ENCODE data around the gene ITM2B. TPM values are rescaled to one million over a fixed set of nuclear protein-coding genes. Genes with fewer than 3 reads are reported as not detected.
"Not testable (repeated sequence)": the region's sequence is repeated elsewhere in the genome, so short reads cannot be mapped to it uniquely, and the experiment has no call there.

Gene ITM2B
- total RNA-seq, 1 experiment from 2014 or later, result 105 TPM

DNA sequence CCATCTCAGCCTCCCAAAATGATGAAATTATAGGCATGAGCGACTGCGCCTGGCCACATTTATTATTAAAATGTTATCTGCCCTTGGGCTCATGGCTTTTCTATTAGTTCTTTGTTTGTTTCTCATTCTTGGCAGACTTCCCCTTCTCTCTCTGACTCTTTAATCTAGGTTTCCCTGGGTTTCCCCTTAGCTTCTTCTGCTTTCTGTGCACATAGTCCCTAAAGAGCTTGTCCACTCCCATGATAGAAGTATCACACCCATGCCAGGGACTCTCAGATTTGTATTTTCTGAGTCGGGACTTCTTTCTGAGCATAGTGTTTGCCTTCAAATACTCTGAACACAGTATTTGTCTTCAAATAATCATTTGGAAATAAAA lies 38.6 kb upstream of the ITM2B start:
- CTCF ChIA-PET, result no interaction called here

DNA sequence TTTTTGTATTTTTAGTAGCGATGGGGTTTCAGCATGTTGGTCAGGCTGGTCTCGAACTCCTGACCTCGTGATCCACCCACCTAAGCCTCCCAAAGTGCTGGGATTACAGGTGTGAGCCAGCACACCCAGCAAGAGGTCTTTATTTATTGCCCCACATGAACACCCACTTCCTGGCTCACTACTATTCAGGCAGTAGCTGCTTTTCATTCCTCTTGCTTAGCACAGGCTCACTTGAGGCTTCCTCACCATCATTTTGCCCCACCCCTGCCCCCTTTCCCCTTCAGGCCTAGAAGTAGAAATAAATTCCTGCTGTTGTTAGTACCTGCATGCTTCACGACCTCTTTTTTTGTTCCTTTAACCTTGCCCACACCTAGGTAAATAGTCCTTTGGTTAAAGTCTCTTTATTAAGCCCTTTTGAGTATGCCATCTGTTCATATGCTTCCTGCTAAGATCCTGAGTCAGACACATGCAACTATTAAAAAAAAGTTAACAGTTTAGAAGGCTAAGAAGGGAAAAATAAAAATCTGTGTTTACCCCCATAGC lies 33.5 kb upstream of the ITM2B start:
- H2AFZ ChIP-seq (ENCODE audit: low read length), result no peak overlapping the region
- ATAC-seq, result no peak

More for the DNA sequence above, 38.6 kb upstream of the ITM2B start:
- no peaks in the 10 kb centered on the region for H3F3A ChIP-seq (ENCODE audit: low read length, unreplicated experiment)
- H3K27ac ChIP-seq (ENCODE audit: low read length), result no peak overlapping the region
- POLR2A ChIA-PET (ENCODE audit: unreplicated experiment), result no interaction called here
- ATAC-seq, result no peak
- H3K4me1 ChIP-seq (ENCODE audit: insufficient read depth, low read length), result no peaks in the 10 kb centered on the region
- no peaks in the 10 kb centered on the region for H3K9me3 ChIP-seq (ENCODE audit: low read length)
- no TSS peak for BruUV-seq (replicated peaks)
- H2AFZ ChIP-seq (ENCODE audit: low read length), result no peak overlapping the region
- H3K9me2 ChIP-seq (replicated peaks; ENCODE audit: low read length), result no peaks in the 10 kb centered on the region
- no peak overlapping the region for H3K9ac ChIP-seq (ENCODE audit: low read length)
- no peak overlapping the region for H3K4me3 ChIP-seq (ENCODE audit: low read length)
- peak; percentile 30 for DNase-seq
- H4K20me1 ChIP-seq (ENCODE audit: low read length), result no peaks in the 10 kb centered on the region
- H3K79me2 ChIP-seq (ENCODE audit: low read length), result no peaks in the 10 kb centered on the region
- H3K27me3 ChIP-seq (ENCODE audit: low read length), result no peaks in the 10 kb centered on the region
- no peaks in the 10 kb centered on the region for H3K36me3 ChIP-seq (ENCODE audit: low read depth, low read length)
- no peak overlapping the region for H3K4me2 ChIP-seq (ENCODE audit: low read length)
- intact Hi-C loops (cut with micrococcal nuclease), result no loop called here
- TF ChIP-seq EZH2 (IDR thresholded peaks at IDR 0.05; ENCODE audit: low read length, unreplicated experiment), result no peak
- TF ChIP-seq EZH2phosphoT487 (IDR thresholded peaks at IDR 0.05; ENCODE audit: borderline replicate concordance, low read length), result no peak
- TF ChIP-seq, protein P1, sequence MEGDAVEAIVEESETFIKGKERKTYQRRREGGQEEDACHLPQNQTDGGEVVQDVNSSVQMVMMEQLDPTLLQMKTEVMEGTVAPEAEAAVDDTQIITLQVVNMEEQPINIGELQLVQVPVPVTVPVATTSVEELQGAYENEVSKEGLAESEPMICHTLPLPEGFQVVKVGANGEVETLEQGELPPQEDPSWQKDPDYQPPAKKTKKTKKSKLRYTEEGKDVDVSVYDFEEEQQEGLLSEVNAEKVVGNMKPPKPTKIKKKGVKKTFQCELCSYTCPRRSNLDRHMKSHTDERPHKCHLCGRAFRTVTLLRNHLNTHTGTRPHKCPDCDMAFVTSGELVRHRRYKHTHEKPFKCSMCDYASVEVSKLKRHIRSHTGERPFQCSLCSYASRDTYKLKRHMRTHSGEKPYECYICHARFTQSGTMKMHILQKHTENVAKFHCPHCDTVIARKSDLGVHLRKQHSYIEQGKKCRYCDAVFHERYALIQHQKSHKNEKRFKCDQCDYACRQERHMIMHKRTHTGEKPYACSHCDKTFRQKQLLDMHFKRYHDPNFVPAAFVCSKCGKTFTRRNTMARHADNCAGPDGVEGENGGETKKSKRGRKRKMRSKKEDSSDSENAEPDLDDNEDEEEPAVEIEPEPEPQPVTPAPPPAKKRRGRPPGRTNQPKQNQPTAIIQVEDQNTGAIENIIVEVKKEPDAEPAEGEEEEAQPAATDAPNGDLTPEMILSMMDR (conservative IDR thresholded peaks at IDR 0.05; ENCODE audit: low read depth, low read length), result no peak

DNA sequence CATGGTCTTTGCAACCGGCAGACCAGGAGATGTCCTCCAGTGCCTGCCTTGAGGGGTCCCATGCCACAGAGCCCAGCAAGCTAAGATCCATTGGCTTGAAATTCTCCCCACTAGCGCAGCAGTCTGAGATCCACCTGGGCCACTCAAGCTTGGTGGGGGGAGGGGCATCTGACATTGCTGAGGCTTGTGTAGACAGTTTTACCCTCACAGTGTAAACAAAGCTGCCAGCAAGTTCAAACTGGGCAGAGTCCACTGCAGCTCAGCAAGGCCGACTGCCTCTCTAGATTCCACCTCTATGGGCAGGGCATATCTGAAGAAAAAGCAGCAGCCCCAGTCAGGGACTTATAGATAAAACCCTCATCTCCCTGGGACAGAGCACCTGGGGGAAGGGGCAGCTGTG lies 32.0 kb upstream of the ITM2B start:
- Histone ChIP-seq H3K9ac (ENCODE audit: low read length) (no peak overlapping the region), H3K27me3 (ENCODE audit: low read length) (no peaks in the 10 kb centered on the region), H3F3A (ENCODE audit: low read length, unreplicated experiment) (no peaks in the 10 kb centered on the region), H3K4me2 (ENCODE audit: low read length) (no peak overlapping the region), H3K27ac (ENCODE audit: low read length) (no peak overlapping the region), H3K9me3 (ENCODE audit: low read length) (no peaks in the 10 kb centered on the region), H3K79me2 (ENCODE audit: low read length) (no peaks in the 10 kb centered on the region), H4K20me1 (ENCODE audit: low read length) (no peaks in the 10 kb centered on the region), H2AFZ (ENCODE audit: low read length) (no peak overlapping the region), H3K36me3 (ENCODE audit: low read depth, low read length) (no peaks in the 10 kb centered on the region), H3K4me1 (ENCODE audit: insufficient read depth, low read length) (no peaks in the 10 kb centered on the region), H3K4me3 (ENCODE audit: low read length) (no peak overlapping the region), H3K9me2 (replicated peaks; ENCODE audit: low read length) (no peaks in the 10 kb centered on the region)
- CTCF ChIA-PET, result no interaction called here
- POLR2A ChIA-PET (ENCODE audit: unreplicated experiment), result no interaction called here
- ATAC-seq (no peak), DNase-seq (no peak)
- intact Hi-C loops (cut with micrococcal nuclease), result no loop called here
- TF ChIP-seq, protein P1 (conservative IDR thresholded peaks at IDR 0.05; ENCODE audit: low read depth, low read length), result no peak
- TF ChIP-seq EZH2 (IDR thresholded peaks at IDR 0.05; ENCODE audit: low read length, unreplicated experiment) (no peak), EZH2phosphoT487 (IDR thresholded peaks at IDR 0.05; ENCODE audit: borderline replicate concordance, low read length) (no peak)
- no TSS peak for BruUV-seq (replicated peaks)

More for the DNA sequence above, 33.5 kb upstream of the ITM2B start:
- BruUV-seq (replicated peaks), result no TSS peak
- Histone ChIP-seq H3K4me1 (ENCODE audit: insufficient read depth, low read length) (no peaks in the 10 kb centered on the region), H3K36me3 (ENCODE audit: low read depth, low read length) (no peaks in the 10 kb centered on the region), H3K4me3 (ENCODE audit: low read length) (no peak overlapping the region), H3K27ac (ENCODE audit: low read length) (no peak overlapping the region), H4K20me1 (ENCODE audit: low read length) (no peaks in the 10 kb centered on the region), H3K27me3 (ENCODE audit: low read length) (no peaks in the 10 kb centered on the region), H3K79me2 (ENCODE audit: low read length) (no peaks in the 10 kb centered on the region), H3K9me2 (replicated peaks; ENCODE audit: low read length) (no peaks in the 10 kb centered on the region), H3K9me3 (ENCODE audit: low read length) (no peaks in the 10 kb centered on the region), H3K9ac (ENCODE audit: low read length) (no peak overlapping the region), H3K4me2 (ENCODE audit: low read length) (no peak overlapping the region), H3F3A (ENCODE audit: low read length, unreplicated experiment) (no peaks in the 10 kb centered on the region)
- intact Hi-C loops (cut with micrococcal nuclease), result no loop called here
- DNase-seq, result no peak
- TF ChIP-seq, protein P1 (conservative IDR thresholded peaks at IDR 0.05; ENCODE audit: low read depth, low read length), result no peak
- no peak for TF ChIP-seq EZH2phosphoT487 (IDR thresholded peaks at IDR 0.05; ENCODE audit: borderline replicate concordance, low read length)
- TF ChIP-seq EZH2 (IDR thresholded peaks at IDR 0.05; ENCODE audit: low read length, unreplicated experiment), result no peak
- POLR2A ChIA-PET (ENCODE audit: unreplicated experiment), result no interaction called here
- CTCF ChIA-PET, result no interaction called here

DNA sequence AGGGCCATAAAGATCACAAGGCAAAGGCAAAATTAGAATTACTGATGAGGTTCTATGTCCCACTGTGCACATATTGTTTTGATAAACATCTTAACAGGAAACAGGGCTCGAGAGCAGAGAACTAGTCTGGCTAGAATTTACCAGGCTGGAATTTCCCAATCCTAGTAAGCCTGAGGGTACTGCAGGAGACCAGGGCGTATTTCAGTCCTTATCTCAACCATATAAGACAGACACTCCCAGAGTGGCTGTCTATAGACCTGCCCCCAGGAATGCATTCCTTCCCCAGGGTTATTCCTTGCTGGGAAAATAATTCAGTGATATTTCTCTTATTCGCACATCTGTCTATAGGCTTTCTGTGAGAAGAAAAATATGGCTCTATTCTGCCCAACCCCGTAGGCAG lies 25.8 kb upstream of the ITM2B start:
- ATAC-seq; H4K20me1 ChIP-seq (ENCODE audit: low read length); POLR2A ChIA-PET (ENCODE audit: unreplicated experiment); H3K79me2 ChIP-seq (ENCODE audit: low read length); DNase-seq; H3K27me3 ChIP-seq (ENCODE audit: low read length); H3K4me1 ChIP-seq (ENCODE audit: insufficient read depth, low read length); H3K4me2 ChIP-seq (ENCODE audit: low read length); H3F3A ChIP-seq (ENCODE audit: low read length, unreplicated experiment); H3K36me3 ChIP-seq (ENCODE audit: low read depth, low read length); H3K4me3 ChIP-seq (ENCODE audit: low read length); CTCF ChIA-PET; H3K9ac ChIP-seq (ENCODE audit: low read length); BruUV-seq (replicated peaks); H3K9me2 ChIP-seq (replicated peaks; ENCODE audit: low read length); H3K27ac ChIP-seq (ENCODE audit: low read length); H2AFZ ChIP-seq (ENCODE audit: low read length); intact Hi-C loops (cut with micrococcal nuclease); H3K9me3 ChIP-seq (ENCODE audit: low read length): not testable (repeated sequence)
